Activated B cell treated with CpG ODN at 0.5 μM for 24 hours (primary cell): ENCODE data around the gene TTLL13. TPM values are rescaled to one million over a fixed set of nuclear protein-coding genes. Genes with fewer than 3 reads are reported as not detected.
"Not testable (repeated sequence)": the region's sequence is repeated elsewhere in the genome, so short reads cannot be mapped to it uniquely, and the experiment has no call there.

ENCODE experiments used
- ATAC-seq: fragments of 200-7000 bp; cut with Tn5 transposase; one replicate; pipeline ENCODE4 v1.10.0; 2021; ENCODE audit warnings: low read depth, mild to moderate bottlenecking, moderate library complexity
- CTCF ChIA-PET: fragments of 350-600 bp; sonication (Branson Sonifier 250); formaldehyde crosslinking; loops from one replicate; lab custom pipeline; 2021; ENCODE audit warnings: antibody characterized with exemption; lab: Charles Lee
- POLR2A ChIA-PET: fragments of 350-600 bp; sonication (Branson Sonifier 250); formaldehyde crosslinking; loops from one replicate; lab custom pipeline; 2021; ENCODE audit warnings: antibody characterized with exemption; lab: Charles Lee
- DNase-seq: peaks from one replicate; pipeline ENCODE4 v3.0.0; 2022
- H3K27ac Mint-ChIP-seq: one replicate; pipeline ENCODE4 v1.8.0; 2020; ENCODE audit warnings: mixed read lengths
- H3K27me3 Mint-ChIP-seq: one replicate; pipeline ENCODE4 v1.8.0; 2021; ENCODE audit warnings: mixed read lengths
- H3K36me3 Mint-ChIP-seq: one replicate; pipeline ENCODE4 v1.8.0; 2021; ENCODE audit warnings: low read depth, mixed read lengths
- H3K4me1 Mint-ChIP-seq: one replicate; pipeline ENCODE4 v1.8.0; 2021; ENCODE audit warnings: mixed read lengths
- H3K4me3 Mint-ChIP-seq: one replicate; pipeline ENCODE4 v1.8.0; 2020; ENCODE audit warnings: mild to moderate bottlenecking, mixed read lengths
- H3K9me3 Mint-ChIP-seq: one replicate; pipeline ENCODE4 v1.8.0; 2020; ENCODE audit warnings: mixed read lengths
- CTCF ChIP-seq: fragments of 200-600 bp; IDR thresholded peaks from one replicate; pipeline ENCODE4 v1.8.0; 2022; ENCODE audit warnings: antibody characterized with exemption, mild to moderate bottlenecking
- intact Hi-C: fragments of 100-400 bp; cut with micrococcal nuclease; formaldehyde crosslinking; loops from one replicate; pipeline ENCODE4 v1.15.1; 2024
- total RNA-seq: library from RNA; stranded (reverse); gene quantifications from 2 replicates; pipeline ENCODE4 v1.2.3, GENCODE V29; 2022

The TTLL13 gene
- total RNA-seq, 1 donor from 2014 or later, result 0.49 TPM

- Mint-ChIP-seq H3K27me3 (no peaks in the 10 kb centered on the region), H3K9me3 (no peaks in the 10 kb centered on the region), H3K4me3 (peak overlapping the region; percentile 50), H3K27ac (no peak overlapping the region), H3K36me3 (peaks cover 63% of the 10 kb centered on the region), H3K4me1 (peaks cover 65% of the 10 kb centered on the region)
- TF ChIP-seq CTCF, result no peak
- DNase-seq, result no peak
- POLR2A ChIA-PET, result interaction anchor here (0.7 kb wide), 4 partner anchors 11 to 173 kb away, joined by 3 to 12 read pairs (median 8); no protein-coding TSS in a partner anchor
- no peak for ATAC-seq
- intact Hi-C loops, result no loop called here
- CTCF ChIA-PET, result interaction anchor here (1.2 kb wide), 1 partner anchor 24 kb away, joined by 5 read pairs; no protein-coding TSS in a partner anchor
Measured at GRCh38 chr15:90268415-90268814, 19.1 kb downstream of the TTLL13 start.

- Mint-ChIP-seq H3K36me3 (peaks cover 78% of the 10 kb centered on the region), H3K4me1 (peaks cover 51% of the 10 kb centered on the region), H3K27me3 (no peaks in the 10 kb centered on the region), H3K27ac (no peak overlapping the region), H3K9me3 (no peaks in the 10 kb centered on the region), H3K4me3 (no peak overlapping the region)
- no peak for DNase-seq
- ATAC-seq, result no peak
- ChIA-PET CTCF (no interaction called here), POLR2A (interaction anchor here (1.5 kb wide), 1 partner anchor 36 kb away, joined by 4 read pairs; the partner anchor contains the start of gene GDPGP1)
- no peak for TF ChIP-seq CTCF
- intact Hi-C loops, result no loop called here
Measured at GRCh38 chr15:90270502-90271150, 21.3 kb downstream of the TTLL13 start.

DNA sequence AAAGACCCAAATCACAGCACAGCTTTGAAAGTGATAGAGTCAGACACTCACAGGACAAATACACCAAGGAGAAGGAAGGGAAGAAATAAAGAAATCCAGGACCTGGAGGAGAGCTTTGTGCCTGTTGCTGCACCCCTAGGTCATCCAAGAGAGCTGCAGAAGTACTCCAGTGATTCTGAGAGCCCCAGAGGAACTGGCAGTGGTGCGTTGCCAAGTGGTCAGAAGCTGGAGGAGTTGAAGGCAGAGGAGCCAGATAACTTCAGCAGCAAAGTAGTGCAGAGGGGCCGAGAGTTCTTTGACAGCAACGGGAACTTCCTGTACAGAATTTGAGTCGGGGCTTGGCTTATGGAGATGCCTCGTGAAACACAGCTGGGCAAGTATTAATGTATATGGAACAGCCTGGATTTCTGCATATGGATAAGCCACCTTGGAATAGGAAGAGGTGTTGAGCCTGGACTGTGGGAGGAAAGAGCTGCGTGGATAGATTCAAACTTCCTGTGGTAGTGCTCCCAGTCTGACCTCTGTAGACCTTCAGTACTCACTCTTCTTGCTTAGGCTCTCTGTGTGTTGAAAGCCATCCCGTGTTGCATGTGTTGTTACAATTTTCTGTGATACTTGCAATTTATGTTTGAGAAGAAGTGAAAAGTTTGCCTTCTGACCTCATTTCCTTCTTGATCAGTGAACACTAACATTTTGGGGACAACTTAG lies 22.3 kb downstream of the TTLL13 start:
- H3K4me1 Mint-ChIP-seq, result peaks cover 46% of the 10 kb centered on the region

DNA sequence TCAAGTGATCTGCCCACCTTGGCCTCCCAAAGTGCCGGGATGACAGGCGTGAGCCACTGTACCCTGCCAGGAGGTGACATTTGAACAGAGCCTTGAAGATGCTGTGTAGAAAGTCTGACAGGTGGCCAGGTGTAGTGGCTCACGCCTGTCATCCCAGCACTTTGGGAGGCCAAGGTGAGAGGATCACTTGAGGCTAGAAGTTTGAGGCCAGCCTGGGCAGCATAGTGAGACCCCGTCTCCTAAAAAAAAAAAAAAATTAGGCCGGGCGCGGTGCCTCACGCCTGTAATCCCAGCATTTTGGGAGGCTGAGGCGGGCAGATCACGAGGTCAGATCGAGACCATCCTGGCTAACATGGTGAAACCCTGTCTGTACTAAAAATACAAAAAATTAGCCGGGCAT lies 29.1 kb downstream of the TTLL13 start:
- DNase-seq, ATAC-seq, H3K4me3 Mint-ChIP-seq, H3K9me3 Mint-ChIP-seq, H3K4me1 Mint-ChIP-seq, intact Hi-C loops, POLR2A ChIA-PET, CTCF ChIA-PET, H3K27ac Mint-ChIP-seq, H3K27me3 Mint-ChIP-seq: not testable (repeated sequence)
- H3K36me3 Mint-ChIP-seq, result peaks cover 20% of the 10 kb centered on the region

More for the DNA sequence above, 22.3 kb downstream of the TTLL13 start:
- CTCF ChIA-PET, result no interaction called here
- ATAC-seq, result no peak
- intact Hi-C loops, result no loop called here
- no peak for TF ChIP-seq CTCF
- Mint-ChIP-seq H3K4me3 (no peak overlapping the region), H3K36me3 (peaks cover 77% of the 10 kb centered on the region), H3K9me3 (no peaks in the 10 kb centered on the region), H3K27ac (peak overlapping the region; percentile 8), H3K27me3 (no peaks in the 10 kb centered on the region)
- no peak for DNase-seq
- POLR2A ChIA-PET, result interaction anchor here (0.6 to 1.5 kb wide), 2 partner anchors 37 to 180 kb away, joined by 4 to 6 read pairs; partner anchors contain the start of gene GDPGP1

GRCh38 chr15:90280743-90281142 lies 31.4 kb downstream of the TTLL13 start:
- H3K4me1 Mint-ChIP-seq, POLR2A ChIA-PET, intact Hi-C loops: not testable (repeated sequence)

GRCh38 chr15:90281637-90282036 lies 32.3 kb downstream of the TTLL13 start:
- H3K9me3 Mint-ChIP-seq, H3K27ac Mint-ChIP-seq, ATAC-seq, H3K36me3 Mint-ChIP-seq, H3K4me1 Mint-ChIP-seq, H3K4me3 Mint-ChIP-seq, DNase-seq, intact Hi-C loops, H3K27me3 Mint-ChIP-seq: not testable (repeated sequence)
- POLR2A ChIA-PET, result interaction anchor here (0.7 kb wide), 1 partner anchor 458 kb away, joined by 7 read pairs; no protein-coding TSS in a partner anchor
- CTCF ChIA-PET, result interaction anchor here (1.5 kb wide), 1 partner anchor 11 kb away, joined by 6 read pairs; no protein-coding TSS in a partner anchor

More at GRCh38 chr15:90280743-90281142, 31.4 kb downstream of the TTLL13 start:
- not testable (repeated sequence) for H3K27ac Mint-ChIP-seq, H3K4me3 Mint-ChIP-seq, DNase-seq, H3K27me3 Mint-ChIP-seq, H3K36me3 Mint-ChIP-seq, H3K9me3 Mint-ChIP-seq, ATAC-seq
- CTCF ChIA-PET, result interaction anchor here (0.7 kb wide), 1 partner anchor 140 kb away, joined by 3 read pairs; no protein-coding TSS in a partner anchor
